UCSD-AML1 (cell line): ENCODE results near the gene GJB1.
A peak's percentile ranks its signal among the peaks of the same experiment; 100 is the strongest.

ENCODE experiments used
- DNase-seq: peaks from one replicate; lab custom pipeline; 2025; ENCODE audit not compliant: unreplicated experiment; lab: John Stamatoyannopoulos, UW

GJB1 gene

DNA sequence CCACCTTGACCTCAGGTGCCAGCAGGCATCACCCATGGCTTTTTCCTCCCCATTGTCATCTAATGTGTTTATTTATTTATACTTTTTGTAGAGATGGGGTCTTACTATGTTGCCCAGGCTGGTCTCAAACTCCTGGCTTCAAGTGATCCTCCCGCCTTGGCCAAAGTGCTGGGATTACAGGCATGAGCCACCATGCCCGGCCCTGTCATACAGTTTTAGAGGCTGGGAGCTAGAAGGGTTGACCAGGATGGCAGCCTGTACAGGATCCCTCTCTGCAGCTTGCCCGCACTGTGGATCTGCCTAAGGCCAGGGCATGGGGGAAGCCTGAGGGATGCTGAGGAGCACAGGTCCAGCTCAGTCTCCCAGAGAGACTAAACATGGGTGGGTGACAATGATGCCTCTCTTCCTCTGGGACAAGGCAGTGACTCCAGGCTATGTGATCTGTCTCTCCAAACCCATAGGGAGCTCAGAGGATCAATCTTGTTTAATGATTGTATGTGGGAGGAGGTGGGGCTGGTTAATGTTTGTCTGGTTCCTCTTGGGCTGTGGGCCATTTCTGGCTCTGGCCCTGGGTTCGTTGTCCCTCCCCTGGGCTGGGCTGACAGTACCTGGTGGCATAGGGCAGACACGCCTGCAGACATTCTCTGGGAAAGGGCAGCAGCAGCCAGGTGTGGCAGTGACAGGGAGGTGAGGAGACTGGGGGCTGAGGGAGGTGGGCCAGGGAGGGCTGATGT lies 8.3 kb upstream of the GJB1 start:
- no peak for DNase-seq

DNA sequence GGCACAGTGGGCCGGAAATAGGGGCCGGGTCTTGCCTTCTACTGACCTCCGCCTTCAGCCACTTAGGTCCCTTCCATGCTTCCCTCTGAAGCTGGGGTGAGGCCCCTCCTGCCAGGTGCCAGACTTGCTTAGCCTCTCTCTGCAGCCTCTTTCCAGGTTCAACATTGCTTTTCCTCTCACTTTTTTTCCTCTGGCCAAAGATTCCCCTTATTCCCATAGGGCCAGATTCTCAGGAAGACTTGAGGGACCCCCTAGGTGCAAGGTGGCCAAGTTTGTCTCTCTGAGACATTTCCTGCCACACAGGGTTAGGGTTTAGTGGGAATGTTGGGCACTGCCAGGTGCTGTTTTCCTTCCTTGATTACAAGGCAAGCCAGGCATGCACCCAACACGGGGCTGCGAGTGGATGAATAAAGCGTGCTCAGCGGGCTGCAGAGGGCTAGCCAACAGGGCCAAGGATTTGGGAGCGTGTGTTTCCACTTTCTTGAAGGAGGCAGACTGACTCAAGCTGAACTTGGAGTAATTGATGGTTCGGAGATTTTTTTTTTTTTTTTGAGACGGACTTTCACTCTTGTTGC lies 7.6 kb upstream of the GJB1 start:
- no peak for DNase-seq

DNA sequence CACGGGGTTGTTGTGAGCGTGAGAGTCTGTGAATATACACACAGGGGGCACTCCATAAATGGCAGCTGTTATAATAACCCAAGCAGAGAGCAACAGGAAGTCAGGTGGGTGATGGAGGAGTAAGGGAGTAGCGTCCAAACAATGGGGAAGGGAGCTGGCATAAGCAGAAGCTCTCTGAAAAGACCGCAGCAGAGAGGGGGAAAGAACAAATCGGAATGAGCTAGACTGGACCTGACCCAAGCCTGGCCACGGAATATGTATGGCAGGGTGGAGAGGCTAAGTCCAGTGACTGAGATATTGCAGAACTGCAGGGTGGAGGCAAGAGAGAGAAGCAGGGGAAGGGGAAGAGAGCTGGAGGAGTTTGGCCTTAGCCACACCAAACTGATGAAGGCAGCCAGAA lies 6.5 kb upstream of the GJB1 start:
- no peak for DNase-seq

DNA sequence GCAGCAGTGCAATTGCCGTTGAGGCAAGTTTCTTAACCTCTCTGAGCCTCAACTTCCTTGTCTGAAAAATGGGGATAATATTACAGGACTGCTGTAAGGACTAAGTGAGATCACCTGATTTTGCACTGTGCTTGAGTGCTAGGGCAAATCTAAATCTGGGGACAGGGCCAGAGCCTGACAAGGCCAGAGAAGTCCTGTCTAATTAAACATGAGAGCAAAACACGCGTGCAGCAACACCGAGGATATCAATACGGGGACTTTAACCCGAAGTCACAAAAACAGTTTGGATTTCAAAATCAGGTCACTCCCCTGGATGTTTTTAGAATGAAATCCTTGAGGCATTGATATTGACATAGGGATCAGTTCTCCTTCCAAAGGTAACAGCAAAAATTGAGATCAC lies 5.7 kb upstream of the GJB1 start:
- no peak for DNase-seq

DNA sequence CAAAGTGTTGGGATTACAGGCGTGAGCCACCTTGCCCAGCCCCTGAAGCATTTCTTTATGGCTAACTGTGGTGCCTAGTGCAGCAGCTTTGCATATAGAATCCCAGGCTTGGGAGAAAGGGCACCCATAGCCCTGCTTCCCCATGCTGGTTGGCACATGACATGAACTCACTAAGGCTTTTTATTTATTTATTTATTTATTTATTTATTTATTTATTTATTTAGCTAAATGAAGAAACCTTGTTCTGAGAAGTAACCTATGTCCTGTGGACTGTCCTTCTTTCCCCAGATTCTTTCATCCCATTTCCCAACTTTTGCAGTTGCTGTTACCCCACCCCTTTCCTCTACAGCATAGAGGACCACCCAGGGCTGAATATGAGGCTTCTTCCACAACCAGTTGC lies 1.9 kb upstream of the GJB1 start:
- no peak for DNase-seq

DNA sequence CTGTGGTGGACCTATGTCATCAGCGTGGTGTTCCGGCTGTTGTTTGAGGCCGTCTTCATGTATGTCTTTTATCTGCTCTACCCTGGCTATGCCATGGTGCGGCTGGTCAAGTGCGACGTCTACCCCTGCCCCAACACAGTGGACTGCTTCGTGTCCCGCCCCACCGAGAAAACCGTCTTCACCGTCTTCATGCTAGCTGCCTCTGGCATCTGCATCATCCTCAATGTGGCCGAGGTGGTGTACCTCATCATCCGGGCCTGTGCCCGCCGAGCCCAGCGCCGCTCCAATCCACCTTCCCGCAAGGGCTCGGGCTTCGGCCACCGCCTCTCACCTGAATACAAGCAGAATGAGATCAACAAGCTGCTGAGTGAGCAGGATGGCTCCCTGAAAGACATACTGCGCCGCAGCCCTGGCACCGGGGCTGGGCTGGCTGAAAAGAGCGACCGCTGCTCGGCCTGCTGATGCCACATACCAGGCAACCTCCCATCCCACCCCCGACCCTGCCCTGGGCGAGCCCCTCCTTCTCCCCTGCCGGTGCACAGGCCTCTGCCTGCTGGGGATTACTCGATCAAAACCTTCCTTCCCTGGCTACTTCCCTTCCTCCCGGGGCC lies 1.2 kb downstream of the GJB1 start:
- no peak for DNase-seq

DNA sequence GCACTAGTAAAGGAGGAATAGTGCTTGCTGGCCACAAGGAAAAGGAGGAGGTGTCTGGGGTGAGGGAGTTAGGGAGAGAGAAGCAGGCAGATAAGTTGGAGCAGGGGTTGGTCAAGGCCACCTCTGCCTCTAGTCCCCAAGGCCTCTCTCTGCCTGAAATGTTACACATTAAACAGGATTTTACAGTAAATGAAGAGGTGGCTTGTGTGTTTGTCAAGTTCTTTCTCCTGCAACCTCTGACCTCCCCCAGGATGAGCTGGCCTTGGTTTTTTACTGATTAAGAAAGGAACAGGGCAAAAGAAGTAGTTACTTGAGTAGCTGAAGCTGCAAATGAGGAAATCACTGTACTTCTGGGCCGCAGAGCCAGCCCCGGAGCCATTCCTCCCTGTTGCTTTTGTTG lies 2.0 kb downstream of the GJB1 start:
- DNase-seq = no peak

DNA sequence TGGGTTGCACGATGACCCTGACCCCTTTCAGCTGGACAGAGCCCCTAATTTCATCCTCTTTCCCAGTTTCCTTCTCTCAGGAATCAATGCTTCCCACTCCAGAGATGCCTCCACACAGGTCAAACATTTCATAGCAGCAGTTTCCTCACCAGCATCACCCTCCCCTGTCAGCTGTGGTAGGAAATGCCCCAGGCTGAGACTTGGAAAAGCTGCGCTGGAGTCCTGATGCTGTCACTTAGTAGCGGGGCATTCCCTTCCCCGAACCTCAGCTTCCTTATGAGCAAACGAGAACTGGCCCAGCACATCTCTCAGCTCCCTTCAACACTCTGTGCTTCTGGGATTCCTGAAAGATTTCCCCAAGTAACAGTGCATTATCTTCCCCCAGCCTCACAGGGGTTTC lies 2.7 kb downstream of the GJB1 start:
- no peak for DNase-seq

DNA sequence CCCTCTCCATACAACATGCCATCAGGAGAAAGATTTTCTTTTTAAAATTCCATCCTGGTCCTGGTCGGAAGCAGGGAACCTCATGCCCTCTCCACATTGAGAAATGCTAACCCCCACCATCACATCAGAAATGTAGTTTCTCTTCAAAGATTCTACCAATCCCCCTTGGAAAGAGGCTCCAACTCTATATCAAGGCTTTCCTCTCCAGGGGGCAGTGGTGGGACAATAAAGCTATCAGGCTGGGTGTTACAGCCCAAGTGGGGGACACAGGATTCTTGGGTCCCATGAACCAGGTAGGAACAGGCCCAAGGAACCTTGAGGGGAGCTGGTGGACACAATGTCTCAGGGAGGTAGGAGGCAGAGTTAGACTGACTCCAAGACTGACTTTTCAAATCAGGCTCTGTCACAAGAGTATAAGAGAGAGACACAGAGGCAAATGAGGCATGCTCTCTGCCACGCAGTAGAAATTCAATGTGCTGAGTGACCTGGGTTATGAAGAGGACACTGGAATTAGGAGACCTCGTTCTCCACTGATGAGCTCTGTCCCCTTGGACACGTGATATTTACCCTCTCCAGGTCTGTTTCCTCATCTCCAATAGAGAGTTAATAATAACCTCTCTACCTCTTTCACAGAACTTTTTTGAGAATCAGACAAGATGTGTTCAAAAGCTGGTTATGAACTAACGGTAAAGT lies 4.5 kb downstream of the GJB1 start:
- no peak for DNase-seq

DNA sequence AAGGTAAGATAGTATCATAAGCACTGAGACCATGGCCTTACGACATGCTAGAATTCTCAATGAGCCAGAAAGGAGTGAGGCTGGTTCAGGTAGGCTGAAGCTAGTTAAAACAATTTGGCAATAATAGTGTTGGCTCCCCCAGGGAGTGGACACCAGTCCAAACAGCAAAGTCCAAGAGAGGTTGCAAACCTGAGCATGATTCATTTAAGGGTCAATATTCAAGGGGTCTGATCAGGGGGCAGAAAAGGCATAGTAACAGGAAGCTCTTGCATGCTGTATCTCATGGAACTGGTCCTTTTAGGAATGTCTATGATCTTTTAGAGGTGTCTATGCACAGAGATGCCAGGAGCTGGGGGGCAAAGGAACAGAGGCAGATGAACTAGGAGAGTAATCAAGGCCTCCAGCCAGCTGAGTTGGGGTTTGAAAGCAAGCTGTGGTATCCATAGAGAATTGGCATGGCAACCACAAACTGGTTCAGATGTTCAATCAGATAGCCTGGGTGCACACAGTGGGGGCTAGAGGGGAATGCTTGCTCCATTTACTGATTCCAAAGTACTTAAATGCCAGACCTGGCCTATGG lies 5.1 kb downstream of the GJB1 start:
- no peak for DNase-seq

DNA sequence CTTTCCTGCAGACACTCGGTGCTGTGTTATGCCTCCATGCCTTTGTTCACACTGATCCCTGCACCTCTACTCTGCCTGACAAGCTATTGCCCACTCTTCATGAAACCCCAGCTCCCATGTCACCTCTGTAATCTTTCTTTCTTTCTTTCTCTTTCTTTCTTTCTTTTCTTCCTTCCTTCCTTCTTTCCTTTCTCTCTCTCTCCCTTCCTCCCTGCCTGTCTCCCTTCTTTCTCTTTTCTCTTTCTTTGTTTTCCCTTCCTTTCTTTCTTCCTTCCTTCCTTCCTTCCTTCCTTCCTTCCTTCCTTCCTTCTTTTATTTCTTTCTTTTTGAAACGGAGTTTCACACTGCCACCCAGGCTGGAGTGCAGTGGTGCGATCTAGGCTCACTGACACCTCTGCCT lies 12.5 kb downstream of the GJB1 start:
- no peak for DNase-seq

DNA sequence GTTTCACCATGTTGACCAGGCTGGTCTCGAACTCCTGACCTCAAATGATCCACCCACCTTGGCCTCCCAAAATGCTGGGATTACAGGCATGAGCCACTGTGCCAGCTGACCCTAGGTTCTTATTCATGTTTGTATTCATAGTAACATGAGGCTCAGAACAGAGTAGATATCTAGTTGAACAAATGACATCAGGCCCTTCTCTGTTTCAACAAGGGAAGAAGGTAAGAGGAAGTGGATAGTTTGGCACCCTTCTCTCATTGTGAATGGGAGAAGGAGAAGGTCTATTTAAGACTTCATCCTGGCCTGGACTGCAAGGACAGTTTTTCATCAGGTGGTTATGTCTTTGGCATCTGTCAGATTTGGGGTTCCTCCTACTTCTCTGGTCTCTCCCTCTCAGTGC lies 13.8 kb downstream of the GJB1 start:
- DNase-seq = no peak

DNA sequence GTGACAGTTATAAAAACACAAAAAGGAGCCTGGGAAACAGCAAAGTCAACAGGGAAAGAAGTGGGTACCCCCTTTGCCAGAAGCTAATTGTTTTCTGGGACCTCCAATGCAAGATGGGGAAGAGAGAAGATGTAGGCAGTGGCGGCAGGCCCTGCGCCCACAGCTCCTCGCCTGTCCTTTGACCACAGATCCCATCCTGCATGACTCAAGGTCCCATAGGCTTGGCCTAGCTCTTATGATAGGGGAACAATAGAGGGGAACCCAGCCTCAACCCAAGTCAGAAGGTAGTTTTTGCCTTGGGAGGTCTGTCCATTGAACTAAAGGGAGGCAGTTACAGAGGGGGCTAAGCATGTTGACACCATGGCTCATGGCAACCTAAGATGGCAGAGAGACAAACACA lies 16.8 kb downstream of the GJB1 start:
- no peak for DNase-seq

DNA sequence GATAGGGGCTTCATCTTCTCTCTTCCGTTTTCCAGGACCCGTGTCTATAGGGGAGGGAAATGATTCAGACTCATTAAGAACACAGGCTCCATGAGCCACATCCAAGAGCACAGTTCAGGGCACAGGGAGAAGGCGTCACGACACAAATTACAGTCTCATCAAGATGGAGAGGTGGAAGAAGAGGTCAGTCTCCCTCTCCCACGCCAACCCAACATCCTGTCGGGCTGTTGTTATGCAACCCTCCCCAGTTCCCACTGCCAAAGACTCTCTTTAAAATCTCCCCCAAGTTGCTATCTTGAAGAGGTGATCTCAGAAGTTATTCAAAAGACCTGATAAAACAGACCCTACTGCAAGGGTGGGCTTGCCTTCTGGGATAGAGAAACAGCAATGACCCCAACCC lies 18.3 kb downstream of the GJB1 start:
- no peak for DNase-seq

DNA sequence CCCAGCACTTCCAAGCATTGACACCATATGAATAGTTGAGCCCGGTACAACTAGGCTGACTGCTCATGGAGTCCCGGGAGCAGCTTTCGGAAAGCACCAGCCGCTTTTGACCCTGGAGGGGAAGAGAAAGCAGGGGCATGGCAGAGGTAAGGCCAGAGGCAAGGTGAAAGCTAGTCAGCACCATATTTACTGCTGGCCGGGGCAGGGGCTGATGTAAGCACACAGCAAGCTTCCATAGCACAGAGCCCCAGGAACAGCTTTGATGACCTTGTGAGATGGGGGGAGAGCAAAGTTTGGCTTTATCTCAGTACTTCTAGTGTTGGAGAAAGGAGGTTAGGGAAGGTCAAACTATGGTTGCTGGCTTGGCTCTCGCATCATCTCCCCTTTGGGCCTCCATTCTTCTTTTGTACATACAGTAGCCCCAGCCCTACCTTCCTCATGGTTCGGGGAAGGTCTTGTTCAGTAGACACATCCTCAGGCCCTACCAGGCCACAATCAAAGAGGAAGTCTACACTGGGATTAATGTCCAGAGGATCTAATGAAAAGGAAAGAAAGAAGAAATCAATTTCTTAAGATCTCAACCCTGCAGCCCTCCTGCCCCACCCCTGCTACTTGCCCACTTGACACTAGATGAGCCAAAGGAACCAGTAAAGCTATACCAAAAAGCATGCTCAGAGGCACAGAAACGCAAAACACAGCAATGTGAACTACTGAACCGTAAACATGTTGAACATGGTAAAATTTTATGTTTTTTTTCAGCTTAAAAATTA lies 21.5 kb downstream of the GJB1 start:
- DNase-seq = no peak

DNA sequence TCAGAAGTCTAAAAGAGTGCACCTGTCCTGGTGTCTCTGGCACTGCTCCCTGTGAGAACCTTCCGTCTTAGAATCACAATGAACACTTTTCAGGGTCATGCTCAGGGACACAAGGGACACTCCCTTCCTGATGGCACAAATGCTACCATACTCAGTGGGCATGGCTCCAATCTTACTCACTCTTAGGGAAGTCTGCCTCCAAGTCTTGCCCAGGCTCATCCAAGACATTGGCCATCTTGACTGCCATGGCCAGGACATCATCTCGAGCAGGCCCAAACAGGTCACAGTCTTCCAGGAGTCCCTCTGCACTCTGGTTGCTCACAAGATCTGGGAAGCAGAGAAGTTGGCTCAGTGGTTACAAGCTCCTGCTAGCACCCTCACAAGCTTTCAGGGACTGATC lies 22.1 kb downstream of the GJB1 start:
- DNase-seq = no peak

DNA sequence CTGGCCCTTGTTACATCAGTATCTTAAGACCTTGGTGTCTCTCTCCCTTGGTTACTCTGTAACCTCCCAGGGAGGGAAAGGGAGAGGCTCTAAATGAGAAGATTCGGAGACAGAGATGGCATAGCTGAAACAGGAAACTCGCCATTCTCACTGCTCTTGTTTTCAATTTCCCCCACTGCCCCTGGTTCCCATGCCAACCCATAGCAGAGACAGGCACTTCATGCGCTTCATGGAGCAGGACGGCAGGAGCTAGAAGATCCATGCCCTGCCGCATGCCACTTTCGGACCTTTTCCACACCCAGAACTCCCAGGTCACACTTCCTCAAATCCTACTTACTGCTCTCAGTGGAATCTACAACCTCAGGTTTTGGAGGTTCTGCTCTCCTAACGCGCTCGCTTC lies 27.8 kb downstream of the GJB1 start:
- DNase-seq = no peak

DNA sequence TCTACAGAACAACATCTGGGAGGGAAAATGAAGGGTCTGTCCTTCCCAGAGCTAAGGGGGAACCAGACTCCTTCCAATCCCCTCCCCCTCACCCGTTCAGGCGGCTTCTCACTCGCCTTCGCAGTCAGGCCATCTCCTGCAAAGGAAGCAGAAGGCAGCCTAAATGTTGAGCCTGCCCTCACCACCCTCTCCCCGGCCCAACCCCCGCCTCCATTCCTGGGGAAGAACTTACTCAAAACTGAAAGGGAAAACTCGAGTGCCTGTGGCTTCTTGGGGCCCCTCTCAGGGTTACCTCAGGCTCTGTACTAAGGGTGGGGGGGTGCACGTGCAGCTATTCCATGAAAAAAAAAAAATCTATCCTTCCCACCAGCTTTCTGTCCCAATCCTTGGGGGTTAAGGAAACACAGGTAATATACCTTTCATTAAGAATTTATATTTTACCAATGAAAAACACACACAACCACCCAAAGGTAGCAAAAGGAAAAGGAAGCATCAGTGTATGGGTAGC lies 28.5 kb downstream of the GJB1 start:
- peak; percentile 24 for DNase-seq

DNA sequence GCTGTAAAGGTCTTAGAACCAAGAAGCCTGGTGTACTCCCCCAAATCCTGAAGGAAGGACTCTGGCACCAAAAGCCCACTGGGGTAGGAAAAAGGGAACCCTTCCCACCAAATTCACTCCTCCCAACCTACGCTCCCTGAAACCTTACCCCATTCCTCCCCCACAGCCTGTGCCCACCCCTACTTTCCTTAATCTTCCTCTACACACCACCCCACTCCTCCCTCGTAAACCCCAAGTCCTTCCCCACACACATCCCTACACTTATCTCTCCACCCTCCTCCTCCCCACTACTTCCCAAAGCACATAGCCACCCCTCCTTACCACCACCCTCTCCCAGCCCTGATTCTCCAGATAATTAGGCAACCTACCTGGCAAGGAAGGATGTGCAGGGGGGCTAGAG lies 29.2 kb downstream of the GJB1 start:
- no peak for DNase-seq

DNA sequence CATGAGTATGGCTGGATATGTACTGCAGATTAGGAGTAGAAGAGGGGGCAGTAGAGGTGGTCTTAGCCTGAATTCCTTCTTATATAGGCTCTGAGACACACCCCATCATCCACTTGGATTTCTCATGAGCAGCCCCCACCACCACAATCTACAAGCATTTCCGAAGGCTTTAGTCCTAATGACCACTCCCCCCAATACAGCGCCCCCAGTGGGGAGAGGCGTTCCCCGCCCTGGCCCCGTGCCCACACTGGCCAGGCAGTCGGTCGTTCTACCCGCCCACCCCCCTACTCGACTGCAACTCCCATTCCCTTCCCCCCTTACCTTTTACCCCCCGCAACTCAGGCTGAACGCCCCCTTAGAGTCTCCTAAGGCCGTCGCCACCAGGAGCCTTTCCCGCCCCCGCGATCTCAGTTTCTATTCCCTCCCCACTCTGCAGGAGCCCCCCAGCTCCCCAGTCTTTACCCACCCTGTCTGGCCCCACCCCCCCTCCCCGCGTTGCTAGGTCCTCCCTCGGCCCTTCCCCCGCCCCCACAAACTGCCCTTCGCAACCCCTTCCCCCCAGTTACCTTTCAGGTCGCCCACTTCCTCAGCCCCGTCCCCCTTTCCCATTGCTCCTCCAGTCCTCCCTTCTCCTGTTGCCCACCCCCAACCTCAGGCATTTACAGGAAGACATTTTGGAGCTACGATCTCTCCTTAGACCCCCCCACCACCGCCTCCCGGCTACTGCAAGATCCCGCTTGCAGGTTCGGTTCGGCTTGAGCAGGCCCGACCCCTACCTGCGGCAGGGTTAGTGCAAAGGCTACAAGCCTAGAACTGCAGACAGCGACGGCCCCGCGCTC lies 30.4 kb downstream of the GJB1 start:
- peak; percentile 64 for DNase-seq
